DMS53 treated with DMSO at 0.1 percent for 48 hours (cell line): ENCODE results near the gene TGFBR1.

ENCODE experiments used
- DNase-seq: peaks from one replicate; lab custom pipeline; 2025; ENCODE audit not compliant: unreplicated experiment; lab: John Stamatoyannopoulos, UW

Gene TGFBR1

GRCh38 chr9:99104459-99105151 is at the start of gene TGFBR1:
TSS of gene TGFBR1 (plus strand) at chr9:99105113. CDS start at chr9:99105206, 93 bp downstream.
- peak; percentile 71 for DNase-seq

- no peak for DNase-seq
Measured at GRCh38 chr9:99055384-99055783, 49.5 kb upstream of the TGFBR1 start.

GRCh38 chr9:99056186-99056585 is 48.7 kb upstream of the TGFBR1 start:
- DNase-seq: no peak

- DNase-seq: no peak
Measured at GRCh38 chr9:99056886-99057664, 47.8 kb upstream of the TGFBR1 start.

- no peak for DNase-seq
Measured at GRCh38 chr9:99057665-99058625, 47.0 kb upstream of the TGFBR1 start.

- no peak for DNase-seq
Measured at GRCh38 chr9:99058964-99059921, 45.7 kb upstream of the TGFBR1 start.

GRCh38 chr9:99060621-99061020 is 44.3 kb upstream of the TGFBR1 start:
- no peak for DNase-seq

GRCh38 chr9:99062549-99062948 is 42.4 kb upstream of the TGFBR1 start:
- no peak for DNase-seq

- DNase-seq: no peak
Measured at GRCh38 chr9:99063522-99063921, 41.4 kb upstream of the TGFBR1 start.

- no peak for DNase-seq
Measured at GRCh38 chr9:99066571-99066970, 38.3 kb upstream of the TGFBR1 start.

GRCh38 chr9:99069075-99069474 is 35.8 kb upstream of the TGFBR1 start:
- no peak for DNase-seq

- DNase-seq: no peak
Measured at GRCh38 chr9:99069546-99069945, 35.4 kb upstream of the TGFBR1 start.

GRCh38 chr9:99070681-99071080 is 34.2 kb upstream of the TGFBR1 start:
- no peak for DNase-seq

- no peak for DNase-seq
Measured at GRCh38 chr9:99071313-99072039, 33.4 kb upstream of the TGFBR1 start.

GRCh38 chr9:99072040-99072394 is 32.9 kb upstream of the TGFBR1 start:
- DNase-seq: no peak

GRCh38 chr9:99073347-99073746 is 31.6 kb upstream of the TGFBR1 start:
- no peak for DNase-seq

- no peak for DNase-seq
Measured at GRCh38 chr9:99073985-99074901, 30.7 kb upstream of the TGFBR1 start.

GRCh38 chr9:99074902-99075245 is 30.0 kb upstream of the TGFBR1 start:
- DNase-seq: no peak
